ENCODE measurements around the gene EFNA2. TPM values are rescaled to one million over a fixed set of nuclear protein-coding genes. Genes with fewer than 3 reads are reported as not detected.
"Not testable (repeated sequence)": the region's sequence is repeated elsewhere in the genome, so short reads cannot be mapped to it uniquely, and the experiment has no call there.

The EFNA2 gene
- total RNA-seq, result not detected
- long read RNA-seq, result 0 reads

DNA sequence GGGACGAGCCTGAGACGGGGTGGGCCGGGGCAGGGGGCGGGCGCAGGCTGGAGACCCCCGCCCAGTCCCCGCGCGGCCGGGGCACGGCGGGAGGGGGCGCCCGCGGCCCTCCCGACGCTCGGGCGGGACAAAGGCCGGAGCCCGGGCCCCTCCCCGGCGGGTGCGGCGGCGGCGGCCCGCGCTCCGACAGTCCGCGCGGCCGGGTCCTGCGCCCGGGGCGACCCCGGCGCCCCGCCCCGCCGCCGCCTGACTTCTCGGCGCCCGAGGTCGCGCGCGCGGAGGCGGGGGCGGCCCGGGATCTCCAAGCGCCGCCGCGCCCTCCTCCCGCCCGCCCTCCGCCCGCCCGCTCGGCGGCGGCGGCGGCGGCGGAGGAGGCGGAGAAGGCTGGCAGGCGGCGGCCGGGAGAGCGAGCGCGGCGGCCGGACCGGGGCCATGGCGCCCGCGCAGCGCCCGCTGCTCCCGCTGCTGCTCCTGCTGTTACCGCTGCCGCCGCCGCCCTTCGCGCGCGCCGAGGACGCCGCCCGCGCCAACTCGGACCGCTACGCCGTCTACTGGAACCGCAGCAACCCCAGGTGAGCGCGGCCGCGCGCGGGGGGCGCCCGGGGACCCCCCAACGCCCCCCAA, at the start of gene EFNA2:
TSS of gene EFNA2 (plus strand) at position 137 of the 624 bp plus-strand sequence. CDS start at position 433, 296 bp downstream.
- intact Hi-C loops (cut with DNase I), result no loop called here
- no peak for DNase-seq (ENCODE audit: low spot score)

GRCh38 chr19:1236576-1236975, 49.1 kb upstream of the EFNA2 start:
- no peak for DNase-seq (ENCODE audit: low spot score)
- intact Hi-C loops (cut with DNase I), result no loop called here

DNA sequence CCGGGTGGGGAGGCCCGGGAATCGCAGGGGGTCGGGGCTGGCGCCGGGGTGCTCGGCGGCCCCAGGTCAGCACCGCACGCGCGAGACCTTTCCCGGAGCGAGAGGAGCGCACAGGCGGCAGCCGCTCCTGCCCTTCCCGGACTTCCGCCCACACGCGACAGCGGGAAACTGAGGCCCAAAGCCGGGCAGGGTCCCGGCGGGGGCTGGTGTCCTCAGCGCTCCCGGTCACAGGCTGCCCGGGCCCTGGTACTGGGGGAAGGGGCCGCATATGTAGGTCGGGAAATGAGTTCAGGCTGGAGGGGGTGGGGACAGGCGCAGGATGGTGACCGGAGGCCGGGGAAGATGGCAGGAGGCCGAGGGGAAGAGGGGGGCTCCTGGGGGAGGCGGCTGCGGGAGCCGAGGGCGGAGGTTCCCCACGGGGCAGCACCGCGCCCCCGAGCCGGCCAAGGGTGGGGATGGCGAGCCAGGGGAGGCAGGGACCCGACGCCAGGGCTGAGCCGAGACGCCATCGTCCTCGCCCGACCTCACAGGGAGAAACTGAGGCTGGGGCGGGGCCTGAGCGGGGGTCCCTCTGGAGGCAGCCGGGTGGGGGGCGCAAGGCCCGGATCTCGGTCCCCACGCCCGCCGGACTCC, 48.5 kb upstream of the EFNA2 start:
- intact Hi-C loops (cut with DNase I), result no loop called here

DNA sequence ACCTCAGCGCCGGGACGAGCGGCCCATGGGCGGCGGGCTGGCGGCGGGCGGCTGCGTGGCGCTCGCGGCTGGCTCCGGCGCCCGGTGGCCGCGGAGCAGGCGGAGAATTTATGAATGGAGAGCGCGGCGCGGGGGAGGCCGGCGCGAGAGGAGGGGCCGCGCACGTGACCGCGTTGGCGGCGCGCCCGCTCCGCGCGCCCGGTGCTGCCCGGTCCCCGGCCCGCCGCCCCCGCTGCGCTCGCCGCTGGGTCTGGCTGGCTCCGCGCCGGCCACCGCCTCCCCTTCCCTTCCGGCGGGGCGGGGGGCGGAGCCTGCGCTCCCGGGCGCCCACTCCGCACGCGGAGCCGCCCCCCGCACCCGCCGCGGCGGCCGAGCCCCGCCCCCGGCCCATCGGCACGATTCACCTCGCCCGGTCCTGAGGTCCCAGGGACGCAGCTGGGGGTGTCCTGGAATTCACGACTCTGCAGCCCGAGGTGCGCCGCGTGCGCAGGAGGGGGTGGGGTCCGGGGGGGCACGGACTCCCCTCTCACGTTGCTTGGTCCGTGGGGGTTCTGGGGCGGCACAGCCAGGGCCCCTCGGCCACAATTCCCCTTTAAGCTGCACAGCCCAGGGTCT, 47.8 kb upstream of the EFNA2 start, which contains the start of gene CBARP:
TSS of gene CBARP (minus strand) at position 252 of the 615 bp plus-strand sequence. CDS start 1,905 bp downstream, outside the sequence.
- DNase-seq (ENCODE audit: low spot score), result no peak
- intact Hi-C loops (cut with DNase I), result loop anchor here (2.0 kb wide), 1 partner anchor 17 kb away; no protein-coding TSS in a partner anchor

More for the DNA sequence above, 48.5 kb upstream of the EFNA2 start:
- no peak for DNase-seq (ENCODE audit: low spot score)

DNA sequence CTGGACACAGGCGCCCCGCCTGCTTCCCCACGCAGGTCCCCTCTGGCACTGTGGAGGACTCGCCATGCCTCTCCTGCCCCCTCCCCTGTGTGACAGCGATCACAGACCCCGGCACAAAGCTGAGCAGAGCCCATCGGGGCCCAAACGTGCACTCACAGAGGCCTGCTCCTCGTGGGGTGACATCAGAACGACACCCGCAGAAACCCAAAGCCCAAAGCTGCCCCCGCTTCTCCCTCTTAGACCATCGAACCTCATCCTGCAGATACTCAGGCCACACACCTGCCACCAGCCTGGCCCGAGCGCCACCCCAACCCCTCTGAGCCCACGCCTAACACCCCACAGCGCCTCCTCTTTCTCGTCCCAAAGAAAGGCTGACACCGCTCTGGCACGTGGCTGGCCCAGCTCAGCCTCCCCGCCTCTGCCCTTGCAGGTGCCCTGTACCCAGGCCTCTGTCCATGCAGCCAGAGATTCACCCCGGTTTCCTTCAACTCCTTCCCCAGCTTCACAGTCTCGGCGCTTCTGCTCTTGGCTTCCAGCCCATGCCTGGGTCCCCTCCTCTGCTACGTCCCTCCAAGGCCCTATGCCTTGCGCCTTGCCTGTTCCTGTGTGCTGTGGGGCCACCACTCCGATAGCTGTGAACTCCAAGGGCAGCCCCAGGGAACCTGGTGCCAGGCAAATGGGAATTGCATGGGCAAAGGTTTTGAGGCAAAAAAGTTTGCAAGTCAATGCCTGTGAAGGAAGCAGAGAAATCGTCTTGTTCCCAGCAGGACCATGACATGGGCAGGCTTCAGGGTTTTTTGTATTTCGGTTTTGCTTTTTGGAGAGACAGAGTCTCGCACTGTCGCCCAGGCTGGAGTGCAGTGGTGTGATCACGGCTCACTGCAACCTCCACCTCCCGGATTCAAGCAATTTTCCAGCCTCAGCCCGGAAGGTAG, 47.0 kb upstream of the EFNA2 start:
- DNase-seq (ENCODE audit: low spot score), result no peak

DNA sequence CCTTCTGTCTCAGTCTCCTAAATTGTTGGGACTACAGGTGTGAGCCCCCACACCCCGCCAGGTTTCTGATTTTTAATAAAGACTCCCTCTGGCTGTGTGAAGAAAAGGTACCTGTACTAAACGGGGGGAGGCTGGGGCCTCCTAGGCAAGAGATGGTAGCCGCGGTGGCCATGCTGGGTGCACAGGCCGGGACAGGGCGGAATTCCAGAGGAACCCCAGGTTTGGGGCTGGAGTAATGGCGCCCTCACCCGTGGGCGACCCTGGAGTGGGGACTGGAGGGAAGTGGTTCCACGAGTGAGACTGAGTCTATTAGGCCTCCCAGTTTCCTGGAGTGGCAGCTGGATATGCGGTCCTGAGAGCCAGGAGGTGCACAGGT, 46.3 kb upstream of the EFNA2 start:
- no peak for DNase-seq (ENCODE audit: low spot score)
- intact Hi-C loops (cut with DNase I), result loop anchor here (2.0 kb wide), 1 partner anchor 19 kb away; no protein-coding TSS in a partner anchor

More for the DNA sequence above, 47.0 kb upstream of the EFNA2 start:
- intact Hi-C loops (cut with DNase I), result loop anchor here (2.0 kb wide), 1 partner anchor 18 kb away; no protein-coding TSS in a partner anchor

- DNase-seq (ENCODE audit: low spot score), result peak; percentile 93
- intact Hi-C loops (cut with DNase I), result loop anchor here (2.0 to 5.0 kb wide), 2 partner anchors 19 to 313 kb away; partner anchors contain the start of gene ARID3A
Observed at GRCh38 chr19:1239796-1240737, 45.6 kb upstream of the EFNA2 start.

GRCh38 chr19:1240925-1241324, 44.7 kb upstream of the EFNA2 start:
- intact Hi-C loops (cut with DNase I), result loop anchor here (5.0 kb wide), 1 partner anchor 314 kb away; the partner anchor contains the start of gene ARID3A
- DNase-seq (ENCODE audit: low spot score), result no peak

DNA sequence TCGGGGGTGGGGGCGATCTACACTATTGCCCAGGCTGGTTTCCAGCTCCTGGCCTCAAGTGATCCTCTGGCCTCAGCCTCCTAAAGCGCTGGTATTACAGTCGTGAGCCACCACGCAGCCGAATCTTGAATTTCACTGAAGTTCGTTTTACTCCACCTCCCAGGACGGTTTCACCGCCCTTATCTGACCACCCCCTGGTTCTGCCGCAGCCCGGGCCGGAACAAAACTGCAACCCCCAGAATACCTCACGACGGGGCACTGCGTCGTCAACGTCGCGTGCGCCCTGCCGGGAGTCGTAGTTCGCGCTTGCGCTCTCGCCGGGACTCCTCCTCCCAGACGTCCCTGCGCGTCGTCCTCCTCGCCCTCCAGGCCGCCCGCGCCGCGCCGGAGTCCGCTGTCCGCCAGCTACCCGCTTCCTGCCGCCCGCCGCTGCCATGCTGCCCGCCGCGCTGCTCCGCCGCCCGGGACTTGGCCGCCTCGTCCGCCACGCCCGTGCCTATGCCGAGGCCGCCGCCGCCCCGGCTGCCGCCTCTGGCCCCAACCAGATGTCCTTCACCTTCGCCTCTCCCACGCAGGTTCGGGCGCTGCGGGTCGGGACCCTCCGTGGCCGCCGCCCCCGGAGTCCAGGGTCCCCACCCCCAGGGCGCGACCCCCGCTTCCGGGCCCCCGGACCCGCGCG, 44.1 kb upstream of the EFNA2 start, which contains the start of gene ATP5F1D:
TSS of gene ATP5F1D (plus strand) at position 335 of the 679 bp plus-strand sequence. CDS start at position 435, 100 bp downstream.
- peak; percentile 98 for DNase-seq (ENCODE audit: low spot score)
- intact Hi-C loops (cut with DNase I), result loop anchor here (5.0 kb wide), 1 partner anchor 314 kb away; the partner anchor contains the start of gene ARID3A

GRCh38 chr19:1243768-1244692, 41.6 kb upstream of the EFNA2 start:
- intact Hi-C loops (cut with DNase I), result loop anchor here (1.0 to 5.0 kb wide), 2 partner anchors 23 to 317 kb away; partner anchors contain the start of gene ARID3A

DNA sequence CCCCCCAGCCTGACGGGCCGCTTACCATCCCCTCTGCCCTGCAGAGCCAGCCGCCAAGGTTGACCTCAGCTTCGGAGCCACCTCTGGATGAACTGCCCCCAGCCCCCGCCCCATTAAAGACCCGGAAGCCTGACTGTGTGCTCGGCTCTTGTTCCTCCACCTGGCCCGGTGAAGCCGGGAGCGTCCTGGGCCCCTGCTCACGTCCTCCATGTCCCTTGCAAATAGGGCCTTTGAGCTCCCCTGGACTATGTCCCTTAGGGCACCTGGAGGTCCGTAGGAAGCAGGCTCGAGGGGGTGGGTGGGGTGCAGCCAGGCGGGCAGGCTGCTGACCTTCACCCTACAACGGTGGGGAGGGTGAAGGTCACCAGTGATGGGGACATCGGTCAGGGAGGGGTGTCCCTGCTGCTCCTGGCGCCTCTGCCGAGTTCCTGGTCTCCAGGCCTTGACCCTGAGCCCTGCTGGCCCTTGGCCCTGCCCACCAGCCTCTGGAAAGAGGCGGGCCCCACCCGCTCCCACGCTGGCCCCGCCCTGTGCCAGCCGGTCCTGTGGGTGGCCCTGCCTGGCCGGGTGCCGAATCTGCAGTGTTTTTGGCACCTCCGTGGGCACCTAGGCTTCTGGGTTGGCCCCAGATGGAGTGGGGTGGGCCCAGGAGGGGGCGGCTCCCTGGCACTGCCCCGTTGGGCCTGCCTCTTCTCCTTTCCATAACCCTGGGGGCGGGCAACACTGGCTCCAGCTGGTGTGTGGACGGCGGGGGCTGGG, 40.8 kb upstream of the EFNA2 start:
- DNase-seq (ENCODE audit: low spot score), result peak; percentile 90
- intact Hi-C loops (cut with DNase I), result loop anchor here (1.0 to 5.0 kb wide), 2 partner anchors 22 to 318 kb away; partner anchors contain the start of gene ARID3A

More at GRCh38 chr19:1243768-1244692, 41.6 kb upstream of the EFNA2 start:
- peak; percentile 93 for DNase-seq (ENCODE audit: low spot score)

DNA sequence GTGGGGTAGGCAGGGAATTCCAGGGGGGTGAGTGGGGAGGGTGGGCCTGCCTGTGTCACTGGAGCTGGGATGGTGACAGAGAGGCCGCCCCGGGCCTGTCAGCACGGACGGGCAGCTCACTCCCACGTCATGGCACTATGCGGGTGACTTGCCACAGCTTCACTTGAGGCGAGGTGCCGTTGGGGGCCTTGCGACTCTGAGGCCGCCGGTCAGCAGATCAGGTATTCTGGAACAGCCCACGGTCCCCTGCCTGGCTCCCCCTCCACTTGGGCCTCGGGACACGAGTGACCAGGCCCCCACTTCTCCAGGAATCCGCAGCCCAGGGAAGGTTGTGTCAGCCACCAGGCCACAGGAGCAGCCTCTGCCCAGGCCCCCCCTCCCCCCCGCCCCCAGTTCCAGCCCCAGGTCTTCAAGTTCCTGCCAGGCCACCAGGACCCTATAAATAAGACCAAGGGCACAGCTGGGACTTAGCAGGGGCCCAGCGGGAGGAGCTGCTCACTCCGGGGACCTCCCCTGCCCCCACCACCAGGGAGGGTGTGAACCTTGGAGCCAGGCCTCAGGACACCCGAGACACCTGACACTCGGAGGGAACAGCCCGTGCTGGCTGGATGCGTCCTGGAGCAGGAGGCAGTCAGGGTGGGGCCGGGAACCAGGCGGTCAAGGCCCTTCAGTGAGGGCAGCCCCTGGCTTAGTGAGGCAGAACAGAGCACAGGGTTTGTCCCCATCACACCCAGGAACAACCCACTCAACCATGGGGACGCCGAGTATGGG, 40.0 kb upstream of the EFNA2 start:
- intact Hi-C loops (cut with DNase I), result no loop called here

DNA sequence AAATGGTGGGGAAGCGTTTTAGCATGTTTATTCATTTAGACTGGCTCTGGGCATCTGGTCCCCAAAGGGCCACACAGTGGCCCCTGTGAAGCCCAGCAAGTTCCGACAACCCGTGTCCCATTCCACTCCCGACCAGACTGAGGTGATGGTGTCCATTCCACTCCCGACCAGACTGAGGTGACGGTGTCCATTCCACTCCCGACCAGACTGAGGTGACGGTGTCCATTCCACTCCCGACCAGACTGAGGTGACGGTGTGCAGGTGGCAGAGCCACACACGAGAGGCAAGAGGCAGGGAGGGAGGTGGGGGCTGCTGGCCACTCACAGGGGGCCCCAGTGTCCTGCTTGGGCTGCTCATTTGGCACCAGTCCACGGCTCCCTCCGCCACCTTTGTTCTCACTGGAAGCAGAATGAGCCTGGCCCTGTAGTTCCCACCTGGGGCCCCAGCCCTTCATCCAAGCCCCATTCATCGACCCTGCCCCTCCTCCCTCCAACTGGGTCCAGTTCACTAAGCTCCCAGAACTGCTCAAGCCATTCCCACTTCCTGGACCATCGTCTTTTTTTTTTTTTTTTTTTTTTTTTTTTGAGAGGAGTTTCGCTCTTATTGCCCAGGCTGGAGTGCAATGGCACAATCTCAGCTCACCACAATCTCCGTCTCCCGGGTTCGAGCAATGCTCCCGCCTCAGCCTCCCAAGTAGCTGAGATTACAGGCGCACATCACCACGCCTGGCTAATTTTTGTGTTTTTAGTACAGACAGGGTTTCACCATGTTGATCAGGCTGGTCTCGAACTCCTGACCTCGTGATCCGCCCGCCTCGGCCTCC, 39.2 kb upstream of the EFNA2 start:
- DNase-seq (ENCODE audit: low spot score); intact Hi-C loops (cut with DNase I): not testable (repeated sequence)

More for the DNA sequence above, 40.0 kb upstream of the EFNA2 start:
- DNase-seq (ENCODE audit: low spot score), result no peak

DNA sequence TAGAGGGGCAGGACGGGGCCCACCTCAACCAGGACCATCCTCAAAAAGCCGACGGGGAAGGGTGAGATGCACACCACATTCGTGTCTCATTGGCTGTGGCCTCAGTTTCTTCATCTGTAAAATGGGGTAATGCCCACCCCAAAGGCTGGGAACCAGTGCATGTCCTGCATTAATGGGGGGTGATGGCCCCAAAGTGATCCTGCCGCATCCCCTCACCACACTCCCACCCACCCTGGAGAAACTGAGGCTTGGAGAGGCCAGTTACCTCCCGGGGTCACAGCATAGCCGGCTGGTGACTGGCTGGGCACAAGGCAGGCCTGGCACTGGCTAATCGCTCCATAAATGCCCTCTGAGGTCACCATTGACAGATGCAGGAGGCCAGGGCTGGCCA, 37.9 kb upstream of the EFNA2 start:
- intact Hi-C loops (cut with DNase I), result no loop called here
- no peak for DNase-seq (ENCODE audit: low spot score)

All from cardiac septum (tissue), 1 donor.